ENCODE measurements around the gene OGFOD3. TPM values are rescaled to one million over a fixed set of nuclear protein-coding genes. Genes with fewer than 3 reads are reported as not detected.
"Not testable (repeated sequence)": the region's sequence is repeated elsewhere in the genome, so short reads cannot be mapped to it uniquely, and the experiment has no call there.

Gene OGFOD3
- total RNA-seq, 2 donors from 2014 or later: 23.3 to 40.8 TPM

DNA sequence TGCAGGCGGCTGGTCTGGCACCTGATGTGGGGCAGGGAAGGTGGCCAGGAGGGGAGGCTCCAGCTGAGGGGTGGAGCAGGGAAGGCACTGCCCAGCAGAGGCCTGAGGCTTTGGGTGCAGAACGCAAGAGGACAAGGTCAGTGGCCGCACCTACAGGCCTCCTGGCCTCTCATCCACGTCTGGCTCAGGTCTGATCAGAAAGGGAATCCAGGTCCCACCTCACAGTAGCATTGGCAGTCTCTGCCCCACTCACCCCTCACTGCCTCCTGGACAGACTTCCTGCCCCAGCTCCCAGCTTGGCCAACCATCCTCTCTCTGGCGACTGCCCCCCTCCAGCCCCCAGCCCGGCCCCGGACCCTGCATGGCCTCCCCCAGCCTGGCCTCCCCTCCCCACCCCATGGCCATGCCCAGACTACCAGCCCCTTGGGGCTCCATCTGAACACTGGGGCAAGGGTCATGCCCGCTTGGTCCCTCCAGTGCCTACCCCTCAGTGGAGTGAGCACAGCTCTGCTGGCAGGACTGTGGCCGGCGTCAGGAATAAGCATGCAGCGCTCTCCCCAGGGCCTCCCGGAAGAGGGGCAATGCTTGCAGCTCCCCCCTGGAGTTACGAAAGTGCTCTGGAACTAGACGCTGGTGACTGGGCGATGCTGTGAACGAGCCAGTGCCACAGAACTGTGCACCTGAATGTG is 42.2 kb downstream of the OGFOD3 start:
- Histone ChIP-seq H3K4me1 (peaks cover 3% of the 10 kb centered on the region), H3K27me3 (peaks cover 47% of the 10 kb centered on the region), H3K27ac (no peak overlapping the region), H3K36me3 (no peaks in the 10 kb centered on the region), H3K9me3 (no peaks in the 10 kb centered on the region), H3K4me3 (no peak overlapping the region), H3K9ac (ENCODE audit: low read depth in 2 of 2, low read length in 2 of 2) (no peak overlapping the region)
- TF ChIP-seq, protein P1, sequence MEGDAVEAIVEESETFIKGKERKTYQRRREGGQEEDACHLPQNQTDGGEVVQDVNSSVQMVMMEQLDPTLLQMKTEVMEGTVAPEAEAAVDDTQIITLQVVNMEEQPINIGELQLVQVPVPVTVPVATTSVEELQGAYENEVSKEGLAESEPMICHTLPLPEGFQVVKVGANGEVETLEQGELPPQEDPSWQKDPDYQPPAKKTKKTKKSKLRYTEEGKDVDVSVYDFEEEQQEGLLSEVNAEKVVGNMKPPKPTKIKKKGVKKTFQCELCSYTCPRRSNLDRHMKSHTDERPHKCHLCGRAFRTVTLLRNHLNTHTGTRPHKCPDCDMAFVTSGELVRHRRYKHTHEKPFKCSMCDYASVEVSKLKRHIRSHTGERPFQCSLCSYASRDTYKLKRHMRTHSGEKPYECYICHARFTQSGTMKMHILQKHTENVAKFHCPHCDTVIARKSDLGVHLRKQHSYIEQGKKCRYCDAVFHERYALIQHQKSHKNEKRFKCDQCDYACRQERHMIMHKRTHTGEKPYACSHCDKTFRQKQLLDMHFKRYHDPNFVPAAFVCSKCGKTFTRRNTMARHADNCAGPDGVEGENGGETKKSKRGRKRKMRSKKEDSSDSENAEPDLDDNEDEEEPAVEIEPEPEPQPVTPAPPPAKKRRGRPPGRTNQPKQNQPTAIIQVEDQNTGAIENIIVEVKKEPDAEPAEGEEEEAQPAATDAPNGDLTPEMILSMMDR (IDR thresholded peaks at IDR 0.05): no peak
- DNase-seq: no peak
- intact Hi-C loops (cut with DNase I): no loop called here

DNA sequence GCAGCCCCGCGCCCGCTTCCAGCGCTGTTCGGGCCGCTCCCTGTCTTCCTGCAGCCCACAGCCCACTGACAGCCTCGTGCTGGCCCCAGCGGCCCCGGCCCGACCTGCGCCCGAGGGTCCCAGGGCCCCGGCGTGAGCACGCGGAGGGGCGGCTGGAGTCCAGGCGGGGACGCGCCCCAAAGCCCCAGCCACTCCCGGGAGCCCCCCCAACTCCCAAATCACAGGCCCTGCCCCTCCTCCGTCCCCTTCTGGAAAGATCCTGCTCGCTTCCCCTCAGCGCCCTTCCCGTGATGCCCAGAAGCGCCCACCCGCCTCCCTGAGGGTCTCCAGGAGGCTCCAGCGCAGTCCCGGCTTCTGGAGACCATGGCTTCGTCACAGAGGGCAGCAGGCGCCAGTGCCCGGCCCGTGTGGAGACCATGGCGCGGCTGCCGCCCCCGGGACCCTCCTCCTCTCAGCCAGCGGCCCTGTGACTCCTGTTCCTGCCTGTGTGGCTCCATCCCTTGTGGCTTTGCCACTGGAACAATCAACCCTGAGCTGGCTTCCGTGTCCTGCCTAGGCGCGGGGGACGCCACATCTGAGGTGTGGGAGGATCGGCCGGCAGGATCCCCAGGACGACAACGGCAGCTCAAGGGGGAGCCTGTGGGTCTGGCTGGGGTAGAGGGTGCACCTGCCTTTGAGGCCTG is 42.9 kb downstream of the OGFOD3 start:
- Histone ChIP-seq H3K4me1 (peaks cover 6% of the 10 kb centered on the region), H3K36me3 (no peaks in the 10 kb centered on the region), H3K27me3 (peaks cover 54% of the 10 kb centered on the region), H3K4me3 (no peak overlapping the region), H3K27ac (no peak overlapping the region), H3K9me3 (no peaks in the 10 kb centered on the region), H3K9ac (ENCODE audit: low read depth in 2 of 2, low read length in 2 of 2) (no peak overlapping the region)
- intact Hi-C loops (cut with DNase I): no loop called here
- no peak for DNase-seq
- TF ChIP-seq, protein P1 (IDR thresholded peaks at IDR 0.05): no peak

DNA sequence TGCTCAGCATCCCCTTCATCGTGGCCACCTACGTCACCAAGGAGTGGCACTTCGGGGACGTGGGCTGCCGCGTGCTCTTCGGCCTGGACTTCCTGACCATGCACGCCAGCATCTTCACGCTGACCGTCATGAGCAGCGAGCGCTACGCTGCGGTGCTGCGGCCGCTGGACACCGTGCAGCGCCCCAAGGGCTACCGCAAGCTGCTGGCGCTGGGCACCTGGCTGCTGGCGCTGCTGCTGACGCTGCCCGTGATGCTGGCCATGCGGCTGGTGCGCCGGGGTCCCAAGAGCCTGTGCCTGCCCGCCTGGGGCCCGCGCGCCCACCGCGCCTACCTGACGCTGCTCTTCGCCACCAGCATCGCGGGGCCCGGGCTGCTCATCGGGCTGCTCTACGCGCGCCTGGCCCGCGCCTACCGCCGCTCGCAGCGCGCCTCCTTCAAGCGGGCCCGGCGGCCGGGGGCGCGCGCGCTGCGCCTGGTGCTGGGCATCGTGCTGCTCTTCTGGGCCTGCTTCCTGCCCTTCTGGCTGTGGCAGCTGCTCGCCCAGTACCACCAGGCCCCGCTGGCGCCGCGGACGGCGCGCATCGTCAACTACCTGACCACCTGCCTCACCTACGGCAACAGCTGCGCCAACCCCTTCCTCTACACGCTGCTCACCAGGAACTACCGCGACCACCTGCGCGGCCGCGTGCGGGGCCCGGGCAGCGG is 43.6 kb downstream of the OGFOD3 start:
- DNase-seq: no peak
- Histone ChIP-seq H3K9ac (ENCODE audit: low read depth in 2 of 2, low read length in 2 of 2) (no peak overlapping the region), H3K36me3 (no peaks in the 10 kb centered on the region), H3K4me1 (peaks cover 6% of the 10 kb centered on the region), H3K9me3 (no peaks in the 10 kb centered on the region), H3K27me3 (peaks cover 61% of the 10 kb centered on the region), H3K4me3 (no peak overlapping the region), H3K27ac (no peak overlapping the region)
- intact Hi-C loops (cut with DNase I): no loop called here
- TF ChIP-seq, protein P1 (IDR thresholded peaks at IDR 0.05): no peak

DNA sequence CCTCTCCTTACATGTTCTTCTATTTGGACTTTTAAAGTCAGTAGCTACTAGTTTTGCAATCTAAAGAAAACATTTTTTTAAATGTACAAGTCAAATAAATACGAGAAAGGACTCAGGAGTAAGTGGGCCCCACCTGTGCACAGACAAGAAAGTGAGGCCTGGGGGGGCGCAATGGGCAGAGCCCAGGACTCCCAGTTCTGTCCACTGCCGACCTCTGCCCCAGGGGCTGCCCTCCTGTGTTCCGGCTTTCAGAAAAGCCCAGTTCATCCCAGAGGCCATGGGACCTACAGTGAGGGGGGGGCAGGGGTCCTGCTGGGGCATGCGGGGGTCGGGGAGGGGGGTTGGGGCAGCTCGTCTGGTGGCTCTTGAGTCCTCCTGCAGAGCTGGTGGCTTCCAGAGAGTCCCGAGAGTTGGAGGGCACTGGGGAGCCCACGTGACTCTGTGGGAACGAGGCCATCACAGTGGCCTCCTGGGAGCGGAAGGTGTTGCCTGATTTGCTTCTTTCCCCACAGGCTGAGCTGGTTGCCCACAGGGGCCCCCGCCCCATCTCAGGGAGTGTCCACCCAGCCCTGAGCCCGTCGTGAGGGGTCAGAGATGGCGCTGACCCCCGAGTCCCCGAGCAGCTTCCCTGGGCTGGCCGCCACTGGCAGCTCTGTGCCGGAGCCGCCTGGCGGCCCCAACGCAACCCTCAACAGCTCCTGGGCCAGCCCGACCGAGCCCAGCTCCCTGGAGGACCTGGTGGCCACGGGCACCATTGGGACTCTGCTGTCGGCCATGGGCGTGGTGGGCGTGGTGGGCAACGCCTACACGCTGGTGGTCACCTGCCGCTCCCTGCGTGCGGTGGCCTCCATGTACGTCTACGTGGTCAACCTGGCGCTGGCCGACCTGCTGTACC is 44.4 kb downstream of the OGFOD3 start:
- H3K27me3 ChIP-seq: peaks cover 66% of the 10 kb centered on the region
- intact Hi-C loops (cut with DNase I): no loop called here

DNA sequence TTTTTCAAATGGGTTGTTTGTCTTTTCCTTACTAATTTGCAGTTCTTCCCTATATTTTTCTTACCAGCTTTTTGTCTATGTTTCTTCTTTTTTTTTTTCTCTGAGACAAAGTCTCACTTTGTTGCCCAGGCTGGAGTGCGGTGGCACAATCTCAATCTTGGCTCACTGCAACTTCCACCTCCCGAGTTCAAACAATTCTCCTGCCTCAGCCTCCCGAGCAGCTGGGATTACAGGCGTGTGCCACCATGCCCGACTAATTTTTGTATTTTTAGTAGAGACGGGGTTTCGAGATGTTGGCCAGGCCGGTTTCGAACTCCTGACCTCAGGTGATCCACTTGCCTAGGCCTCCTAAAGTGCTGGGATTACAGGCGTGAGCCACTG is 45.3 kb downstream of the OGFOD3 start:
- H3K36me3 ChIP-seq; H3K27ac ChIP-seq; intact Hi-C loops (cut with DNase I): not testable (repeated sequence)

More for the DNA sequence above, 44.4 kb downstream of the OGFOD3 start:
- no peak for DNase-seq
- no peak overlapping the region for H3K27ac ChIP-seq
- no peak overlapping the region for H3K9ac ChIP-seq (ENCODE audit: low read depth in 2 of 2, low read length in 2 of 2)
- H3K9me3 ChIP-seq: no peaks in the 10 kb centered on the region
- H3K4me3 ChIP-seq: no peak overlapping the region
- H3K36me3 ChIP-seq: no peaks in the 10 kb centered on the region
- TF ChIP-seq, protein P1 (IDR thresholded peaks at IDR 0.05): no peak
- peaks cover 6% of the 10 kb centered on the region for H3K4me1 ChIP-seq

More for the DNA sequence above, 45.3 kb downstream of the OGFOD3 start:
- not testable (repeated sequence) for H3K9me3 ChIP-seq; H3K9ac ChIP-seq (ENCODE audit: low read depth in 2 of 2, low read length in 2 of 2); H3K4me3 ChIP-seq; DNase-seq; H3K4me1 ChIP-seq
- peaks cover 66% of the 10 kb centered on the region for H3K27me3 ChIP-seq

All from colonic mucosa (tissue), 4 donors.